Neural cell (in vitro differentiated cells): Measurements from ENCODE around the gene MTMR12. TPM values are rescaled to one million over a fixed set of nuclear protein-coding genes. Genes with fewer than 3 reads are reported as not detected.

Experiments used
- H2AFZ ChIP-seq: fragments of 200-600, 300-800 bp; sonication (generic), shearing (Covaris generic); 2 replicates; pipeline ENCODE4 v1.6.0; 2014; ENCODE audit warnings: low read depth, mild to moderate bottlenecking, antibody characterized with exemption, low read length, moderate library complexity
- H3F3A ChIP-seq: fragments of 200-600 bp; shearing (Covaris generic); 2 replicates; pipeline ENCODE4 v1.6.1; 2016; ENCODE audit warnings: mild to moderate bottlenecking, moderate library complexity, mixed read lengths, antibody characterized with exemption, low read length; ENCODE audit not compliant: insufficient read depth, poor library complexity, severe bottlenecking
- H3K27ac ChIP-seq: fragments of 200-600, 300-800 bp; sonication (generic), shearing (Covaris generic); 2 replicates; pipeline ENCODE4 v1.5.1; 2014; ENCODE audit warnings: mild to moderate bottlenecking, low read length, moderate library complexity
- H3K27me3 ChIP-seq: fragments of 300-800, 200-600 bp; sonication (generic), shearing (Covaris generic); 2 replicates; pipeline ENCODE4 v1.6.0; 2014; ENCODE audit warnings: mild to moderate bottlenecking, low read depth, low read length, moderate library complexity; ENCODE audit not compliant: insufficient read depth
- H3K36me3 ChIP-seq: fragments of 300-800, 200-600 bp; sonication (generic), shearing (Covaris generic); 2 replicates; pipeline ENCODE4 v1.5.1; 2014; ENCODE audit warnings: mild to moderate bottlenecking, antibody characterized with exemption, low read length, moderate library complexity; ENCODE audit not compliant: insufficient read depth
- H3K4me2 ChIP-seq: fragments of 300-800, 200-600 bp; sonication (generic), shearing (Covaris generic); 2 replicates; pipeline ENCODE4 v1.6.0; 2014; ENCODE audit warnings: mild to moderate bottlenecking, low read length
- H3K4me3 ChIP-seq: fragments of 300-800, 200-600 bp; sonication (generic), shearing (Covaris generic); 2 replicates; pipeline ENCODE4 v1.5.1; 2014; ENCODE audit warnings: mild to moderate bottlenecking, low read length, moderate library complexity
- H3K79me2 ChIP-seq: fragments of 200-600 bp; shearing (Covaris generic); replicated peaks from 2 replicates; pipeline ENCODE4 v1.6.0; 2014; ENCODE audit warnings: mild to moderate bottlenecking, low read length, moderate library complexity; ENCODE audit not compliant: insufficient read depth
- H3K9ac ChIP-seq: fragments of 300-800, 200-600 bp; sonication (generic), shearing (Covaris generic); 2 replicates; pipeline ENCODE4 v1.6.1; 2016; ENCODE audit warnings: mild to moderate bottlenecking, low read length, mixed read lengths
- H3K9me2 ChIP-seq: fragments of 200-600 bp; shearing (Covaris generic); 2 replicates; pipeline ENCODE4 v1.6.1; 2016; ENCODE audit warnings: mild to moderate bottlenecking, low read length, mixed read lengths; ENCODE audit not compliant: insufficient read depth
- H3K9me3 ChIP-seq: fragments of 200-600, 300-800 bp; sonication (generic), shearing (Covaris generic); 2 replicates; pipeline ENCODE4 v1.6.1; 2016; ENCODE audit warnings: mild to moderate bottlenecking, mixed run types, low read length, moderate library complexity, mixed read lengths
- H4K20me1 ChIP-seq: fragments of 200-600 bp; shearing (Covaris generic); 2 replicates; pipeline ENCODE4 v1.6.1; 2016; ENCODE audit warnings: mild to moderate bottlenecking, mixed run types; ENCODE audit not compliant: insufficient read depth
- CTCF ChIP-seq: fragments of 450-650 bp; IDR thresholded peaks from 2 replicates; pipeline ENCODE4 v1.5.1; 2014; ENCODE audit warnings: antibody characterized with exemption, mild to moderate bottlenecking, moderate library complexity; ENCODE audit not compliant: poor library complexity, severe bottlenecking
- EP300 ChIP-seq: fragments of 450-650 bp; conservative IDR thresholded peaks from 2 replicates; pipeline ENCODE4 v1.6.1; 2014; ENCODE audit warnings: antibody characterized with exemption, mild to moderate bottlenecking, moderate library complexity; ENCODE audit not compliant: poor library complexity, severe bottlenecking
- EZH2 ChIP-seq: fragments of 200-600, 300-800 bp; shearing (Covaris generic), sonication (generic); IDR thresholded peaks from 2 replicates; pipeline ENCODE4 v1.6.1; 2014; ENCODE audit warnings: antibody characterized with exemption, low read length, borderline replicate concordance, mild to moderate bottlenecking; ENCODE audit not compliant: insufficient read depth, poor library complexity, severe bottlenecking
- MXI1 ChIP-seq: fragments of 450-650 bp; conservative IDR thresholded peaks from 2 replicates; pipeline ENCODE4 v1.6.1; 2014; ENCODE audit warnings: antibody characterized with exemption, mild to moderate bottlenecking; ENCODE audit not compliant: poor library complexity, severe bottlenecking
- POLR2AphosphoS5 ChIP-seq: IDR thresholded peaks from 2 replicates; pipeline ENCODE4 v1.6.1; 2012
- RAD21 ChIP-seq: fragments of 450-650 bp; conservative IDR thresholded peaks from 2 replicates; pipeline ENCODE4 v1.6.1; 2014; ENCODE audit warnings: antibody characterized with exemption, mild to moderate bottlenecking, moderate library complexity
- REST ChIP-seq: IDR thresholded peaks from 2 replicates; pipeline ENCODE4 v1.6.1; 2012; ENCODE audit warnings: borderline replicate concordance
- SMC3 ChIP-seq: fragments of 450-650 bp; conservative IDR thresholded peaks from 2 replicates; pipeline ENCODE4 v1.6.1; 2014; ENCODE audit warnings: antibody characterized with exemption, mild to moderate bottlenecking, moderate library complexity; ENCODE audit not compliant: poor library complexity
- TAF1 ChIP-seq: IDR thresholded peaks from 2 replicates; pipeline ENCODE4 v1.6.1; 2012; ENCODE audit warnings: low read depth
- polyA plus RNA-seq: library from polyadenylated mRNA; depleted of rRNA; stranded (reverse); fragments of >200 nt; gene quantifications from 2 replicates; pipeline ENCODE4 v1.2.3, GENCODE V29; 2014

Gene MTMR12
- polyA plus RNA-seq, 1 donor from 2014 or later, result 13.5 TPM

- Histone ChIP-seq H3K9ac (no peak overlapping the region), H3K9me3 (no peaks in the 10 kb centered on the region), H4K20me1 (no peaks in the 10 kb centered on the region), H3K79me2 (no peaks in the 10 kb centered on the region), H3F3A (no peaks in the 10 kb centered on the region), H3K27me3 (no peaks in the 10 kb centered on the region), H3K9me2 (no peaks in the 10 kb centered on the region), H3K4me2 (no peak overlapping the region), H3K27ac (no peak overlapping the region), H3K4me3 (no peak overlapping the region), H3K36me3 (peaks cover 2% of the 10 kb centered on the region), H2AFZ (no peak overlapping the region)
- no peak for TF ChIP-seq MXI1
- no peak for TF ChIP-seq POLR2AphosphoS5
- TF ChIP-seq TAF1, result no peak
- no peak for TF ChIP-seq RAD21
- no peak for TF ChIP-seq EP300
- no peak for TF ChIP-seq CTCF
- no peak for TF ChIP-seq EZH2
- TF ChIP-seq SMC3, result no peak
- TF ChIP-seq REST, result no peak
Observed at GRCh38 chr5:32270946-32271345, 41.8 kb downstream of the MTMR12 start.

GRCh38 chr5:32270178-32270577, 42.6 kb downstream of the MTMR12 start:
- Histone ChIP-seq H3K9ac (no peak overlapping the region), H3K9me3 (no peaks in the 10 kb centered on the region), H2AFZ (no peak overlapping the region), H4K20me1 (no peaks in the 10 kb centered on the region), H3K4me2 (no peak overlapping the region), H3K27ac (no peak overlapping the region), H3F3A (no peaks in the 10 kb centered on the region), H3K27me3 (no peaks in the 10 kb centered on the region), H3K9me2 (no peaks in the 10 kb centered on the region), H3K79me2 (no peaks in the 10 kb centered on the region), H3K36me3 (peaks cover 9% of the 10 kb centered on the region), H3K4me3 (no peak overlapping the region)
- TF ChIP-seq TAF1 (no peak), REST (no peak), POLR2AphosphoS5 (no peak), MXI1 (no peak)
